ENCODE data around the gene SDCBP2.

SDCBP2 gene

DNA sequence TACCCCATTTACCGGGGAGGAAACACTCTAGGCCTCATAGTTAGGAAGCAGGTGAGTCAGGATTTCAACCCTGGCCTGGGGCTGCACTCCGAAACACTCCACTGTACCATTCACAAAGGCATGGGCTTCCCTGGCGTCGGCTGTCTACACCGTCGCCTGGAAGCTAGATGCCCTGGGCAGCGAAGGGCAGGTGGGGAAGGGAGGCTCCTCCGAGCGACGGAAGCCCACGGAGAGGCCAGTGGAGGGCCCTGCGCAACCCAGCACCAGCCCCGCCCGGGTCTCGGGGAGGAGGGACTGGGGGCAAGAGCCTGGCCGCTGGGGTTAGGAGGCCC lies 16.1 kb downstream of the SDCBP2 start:
- DNase-seq (ENCODE audit: low read depth), result no peak

DNA sequence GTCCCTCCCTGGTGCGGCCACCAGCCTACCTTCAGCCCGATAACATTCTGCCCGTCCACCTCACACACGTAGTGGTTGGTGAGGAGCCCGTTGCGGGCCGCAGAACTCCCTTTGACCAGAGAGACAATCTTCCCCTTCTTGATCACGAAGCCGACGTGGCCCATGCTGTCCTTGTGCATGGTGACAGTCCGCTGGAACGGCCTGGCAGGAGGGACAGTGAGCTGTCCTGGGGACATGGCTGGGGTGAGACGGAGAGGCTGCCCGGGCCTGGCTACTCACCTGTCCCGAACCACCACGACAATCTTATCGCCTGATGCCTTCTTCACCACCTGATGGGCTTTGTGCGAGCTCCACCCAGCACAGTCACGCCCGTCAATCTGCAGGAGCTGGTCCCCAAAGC lies 16.6 kb downstream of the SDCBP2 start:
- no peak for DNase-seq (ENCODE audit: low read depth)

DNA sequence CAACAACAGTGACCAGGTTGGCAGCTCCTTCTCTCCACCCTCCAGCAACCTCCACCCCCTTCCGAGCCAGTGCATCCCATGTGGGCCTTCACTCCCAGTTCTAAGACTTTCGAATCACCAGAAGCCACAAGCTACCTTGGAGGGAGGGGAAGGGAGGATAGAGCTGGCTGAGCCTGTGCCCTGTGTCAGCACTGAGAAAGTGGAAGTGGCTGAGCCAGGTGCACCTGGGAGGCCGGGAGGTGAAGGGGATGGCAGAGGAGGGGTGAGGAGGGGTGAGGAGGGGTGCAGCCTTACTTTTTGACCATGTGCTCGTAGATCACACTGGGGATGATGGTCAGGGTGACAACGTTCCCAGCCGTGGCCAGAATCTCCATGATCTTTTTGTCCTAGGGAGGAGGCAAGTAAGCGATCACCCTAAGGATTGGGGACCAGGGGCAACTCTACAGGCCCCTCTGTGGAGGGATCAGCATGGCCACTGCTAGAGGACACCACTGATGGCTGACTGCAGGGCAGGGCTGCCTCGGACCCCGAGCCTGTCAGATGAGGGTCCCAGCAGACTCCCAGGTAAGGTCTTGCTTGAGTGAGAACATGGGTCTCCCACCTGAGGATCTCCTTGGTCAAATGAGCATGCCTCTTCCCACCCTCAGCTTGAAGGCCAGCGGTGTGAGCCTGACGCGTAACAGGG lies 18.3 kb downstream of the SDCBP2 start:
- no peak for DNase-seq (ENCODE audit: low read depth)

DNA sequence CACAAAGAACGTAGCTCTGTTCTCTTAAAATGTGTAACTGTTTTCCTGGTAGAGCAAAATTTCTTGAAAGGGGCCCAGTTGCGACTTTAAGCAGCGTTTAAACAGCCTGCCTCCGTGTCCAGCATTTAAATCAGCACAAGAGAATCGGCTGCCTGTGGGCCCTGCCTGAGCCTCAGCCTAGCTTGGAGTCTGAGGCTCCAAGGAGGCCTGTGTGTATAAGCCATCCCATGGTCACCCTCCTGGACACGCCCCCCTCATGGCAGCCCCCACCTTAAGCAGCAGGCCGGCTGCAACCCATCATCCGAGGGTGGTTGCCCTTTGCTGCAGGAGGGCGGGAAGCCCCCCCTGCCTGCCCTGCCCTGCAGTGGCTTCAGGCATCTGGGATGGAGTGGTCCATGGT lies 18.9 kb downstream of the SDCBP2 start:
- DNase-seq (ENCODE audit: low read depth), result no peak

DNA sequence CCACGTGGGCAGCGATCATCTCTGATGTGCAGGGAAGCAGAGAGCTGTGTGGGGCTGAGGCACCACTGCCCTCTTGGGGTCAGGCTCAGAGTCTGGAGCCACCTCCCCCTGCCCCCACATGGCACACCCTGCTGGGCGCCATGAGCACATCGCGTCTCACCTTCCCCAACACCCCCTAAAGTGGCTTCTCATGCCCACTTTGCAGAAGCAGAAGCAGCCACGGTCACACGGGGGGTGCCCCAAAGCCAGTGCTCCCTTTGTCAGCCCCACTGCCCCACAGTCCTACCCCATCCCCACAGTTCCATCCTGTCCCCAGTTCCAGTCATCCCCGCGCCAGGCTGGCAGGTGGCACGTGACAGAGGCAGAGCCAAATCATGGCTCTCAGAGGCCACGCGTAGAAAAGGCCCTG lies 19.5 kb downstream of the SDCBP2 start:
- DNase-seq (ENCODE audit: low read depth), result no peak

DNA sequence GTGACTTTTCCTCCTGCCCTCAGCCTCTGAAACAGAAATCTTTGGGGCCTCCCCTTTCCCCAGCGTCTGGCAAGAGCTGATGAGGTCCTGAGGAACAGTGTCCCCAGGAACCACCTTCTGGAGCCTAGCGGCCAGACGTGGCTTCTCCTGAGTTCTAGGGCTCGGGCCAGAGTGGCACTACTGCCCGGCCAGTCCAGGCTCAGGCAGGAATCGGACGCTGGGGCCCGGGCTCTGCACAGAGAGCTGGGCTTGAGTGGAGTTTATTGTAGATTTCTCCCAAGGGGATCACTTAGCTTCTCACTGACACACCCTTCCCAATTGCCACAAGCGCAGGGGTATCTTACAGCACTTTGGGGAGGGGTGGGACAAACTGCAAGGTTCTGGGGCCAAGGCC lies 20.2 kb downstream of the SDCBP2 start:
- DNase-seq (ENCODE audit: low read depth), result no peak

DNA sequence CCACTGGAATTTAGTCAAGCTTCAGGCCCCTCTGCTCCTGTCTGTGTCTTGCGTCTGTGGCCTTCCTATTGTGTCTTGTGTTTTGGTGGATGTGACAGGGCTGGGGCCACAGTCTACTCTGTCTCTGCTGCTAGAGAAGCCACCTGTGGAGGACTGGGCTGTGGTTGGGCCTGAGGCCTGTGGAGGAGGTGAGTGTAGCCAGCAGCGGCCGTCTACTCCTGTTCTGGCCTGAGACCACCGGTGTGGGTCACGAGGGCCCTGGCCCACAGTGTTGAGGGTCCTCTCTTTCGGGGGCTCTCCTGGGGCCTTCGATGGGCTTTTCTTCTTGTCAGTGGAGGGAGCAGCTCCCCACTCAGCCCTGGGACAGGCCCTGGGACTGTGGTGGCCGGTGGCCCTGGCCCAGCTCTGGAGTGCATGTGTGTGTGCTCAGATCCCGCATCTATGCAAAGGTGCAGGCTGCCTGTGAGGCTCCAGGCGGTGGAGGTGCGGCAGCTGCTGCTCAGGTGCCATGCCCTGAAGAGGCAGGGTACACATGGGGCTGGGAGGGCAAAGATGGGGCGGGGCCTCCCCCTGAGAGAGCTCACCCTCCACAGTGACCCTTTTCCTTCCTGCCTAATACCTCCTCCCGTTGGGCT lies 20.8 kb downstream of the SDCBP2 start:
- no peak for DNase-seq (ENCODE audit: low read depth)

DNA sequence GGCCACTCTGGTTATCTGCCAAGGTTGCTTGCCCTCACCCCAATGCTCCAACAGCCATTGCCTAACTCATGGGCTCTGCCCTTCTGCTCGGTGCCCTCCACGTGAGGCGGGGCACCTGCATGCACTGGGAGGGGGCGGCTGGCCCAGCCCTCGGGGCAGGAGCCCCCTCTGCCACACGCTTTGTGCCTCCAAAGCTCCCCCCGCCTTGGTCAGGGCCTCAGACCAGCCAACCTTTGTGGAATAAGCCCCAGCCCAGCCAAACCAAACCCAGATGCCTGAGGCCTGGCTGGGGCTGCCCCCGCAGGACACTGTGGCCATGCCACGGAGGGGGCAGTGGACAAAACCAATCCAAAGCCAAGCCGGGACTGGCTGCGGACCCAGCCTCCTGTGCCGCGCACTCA lies 21.4 kb downstream of the SDCBP2 start:
- DNase-seq (ENCODE audit: low read depth), result no peak

DNA sequence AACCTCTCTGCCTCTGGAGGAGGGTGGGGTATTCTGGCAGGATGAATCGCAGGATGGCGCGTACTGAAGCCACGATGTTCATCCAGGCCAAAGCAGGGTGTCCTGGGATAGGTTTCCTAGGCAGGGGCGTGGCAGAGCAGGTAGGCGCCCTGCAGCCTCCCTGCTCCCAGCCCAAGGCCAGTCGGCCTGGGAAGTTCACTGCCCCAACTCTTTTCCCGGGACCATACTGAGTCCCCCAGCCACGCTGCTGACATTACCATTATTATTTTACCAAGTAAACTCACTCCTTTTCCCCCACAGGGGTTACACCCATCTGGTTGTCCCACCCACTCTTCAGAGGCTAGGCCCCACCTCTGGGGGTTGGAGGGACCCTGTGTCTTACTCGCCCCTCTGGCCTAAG lies 21.8 kb downstream of the SDCBP2 start:
- DNase-seq (ENCODE audit: low read depth), result no peak

DNA sequence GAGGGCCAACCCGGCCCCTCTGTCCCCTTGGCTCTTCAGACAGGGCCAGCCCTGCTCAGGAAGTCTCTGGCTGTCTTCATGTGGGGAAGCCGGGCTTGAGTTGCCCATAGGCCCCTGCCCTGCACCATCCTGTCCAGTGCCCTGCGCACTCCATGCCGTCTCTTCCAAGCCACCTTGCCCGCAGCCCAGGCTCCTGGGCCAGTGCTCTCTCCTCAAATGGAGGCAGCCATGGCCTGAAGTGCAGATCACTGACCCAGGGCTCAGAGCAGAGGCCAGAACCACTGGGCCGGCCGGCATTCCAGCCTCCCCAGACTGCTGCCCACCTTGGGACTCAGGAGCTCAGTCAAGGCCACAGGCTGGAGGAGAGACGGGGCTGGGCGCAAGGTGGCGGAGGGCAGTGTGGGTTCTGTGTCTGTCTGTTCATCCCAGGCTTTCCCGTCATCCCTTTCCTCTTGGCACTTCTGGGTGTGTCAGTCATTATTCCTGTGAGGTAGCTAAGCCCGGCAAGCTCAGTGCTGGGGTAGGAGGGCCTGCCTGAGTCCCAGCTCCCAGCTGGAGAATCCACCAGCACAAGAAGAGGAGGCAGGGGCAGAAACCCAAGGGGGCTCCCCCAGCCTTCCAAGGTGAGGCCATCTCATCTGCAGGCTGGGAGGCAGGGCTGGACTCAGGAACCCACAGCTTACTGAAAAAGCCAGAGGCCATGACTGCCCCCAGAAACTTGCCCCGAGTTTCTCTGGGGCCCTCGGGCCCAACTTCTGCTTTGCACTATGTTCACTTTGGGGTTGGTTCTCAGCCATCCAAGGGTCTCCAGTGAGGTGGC lies 22.4 kb downstream of the SDCBP2 start:
- no peak for DNase-seq (ENCODE audit: low read depth)

DNA sequence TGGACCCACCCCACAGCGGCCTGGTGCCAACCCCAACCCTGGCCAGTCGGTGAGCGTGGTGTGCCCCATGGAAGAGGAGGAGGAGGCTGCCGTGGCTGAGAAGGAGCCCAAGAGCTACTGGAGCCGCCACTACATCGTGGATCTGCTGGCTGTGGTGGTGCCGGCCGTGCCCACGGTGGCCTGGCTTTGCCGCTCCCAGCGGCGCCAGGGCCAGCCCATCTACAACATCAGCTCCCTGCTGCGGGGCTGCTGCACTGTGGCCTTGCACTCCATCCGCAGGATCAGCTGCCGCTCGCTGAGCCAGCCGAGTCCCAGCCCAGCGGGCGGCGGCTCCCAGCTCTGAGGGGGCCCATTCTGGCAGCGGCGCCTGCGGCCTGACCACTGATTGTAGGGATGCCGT lies 23.2 kb downstream of the SDCBP2 start:
- no peak for DNase-seq (ENCODE audit: low read depth)

DNA sequence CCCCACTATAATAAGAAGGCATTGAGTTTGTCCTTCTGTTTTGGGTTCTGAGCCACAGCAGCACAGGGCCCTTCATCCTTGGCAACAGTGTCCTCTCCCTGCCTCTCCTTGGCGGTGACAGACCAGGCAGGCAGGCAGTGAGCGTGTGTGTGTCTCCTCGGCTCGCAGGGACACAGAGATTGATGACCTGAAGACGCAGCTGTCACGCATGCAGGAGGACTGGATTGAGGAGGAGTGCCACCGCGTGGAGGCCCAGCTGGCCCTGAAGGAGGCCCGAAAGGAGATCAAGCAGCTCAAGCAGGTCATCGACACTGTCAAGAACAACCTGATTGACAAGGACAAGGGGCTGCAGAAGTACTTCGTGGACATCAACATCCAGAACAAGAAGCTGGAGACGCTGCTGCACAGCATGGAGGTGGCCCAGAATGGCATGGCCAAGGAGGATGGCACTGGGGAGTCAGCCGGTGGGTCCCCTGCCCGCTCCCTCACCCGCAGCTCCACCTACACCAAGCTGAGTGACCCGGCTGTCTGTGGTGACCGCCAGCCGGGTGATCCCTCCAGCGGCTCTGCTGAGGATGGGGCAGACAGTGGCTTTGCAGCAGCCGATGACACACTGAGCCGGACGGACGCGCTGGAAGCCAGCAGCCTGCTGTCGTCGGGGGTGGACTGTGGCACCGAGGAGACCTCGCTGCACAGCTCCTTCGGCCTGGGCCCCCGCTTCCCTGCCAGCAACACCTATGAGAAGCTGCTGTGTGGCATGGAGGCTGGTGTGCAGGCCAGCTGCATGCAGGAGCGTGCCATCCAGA lies 24.0 kb downstream of the SDCBP2 start:
- DNase-seq (ENCODE audit: low read depth), result no peak

DNA sequence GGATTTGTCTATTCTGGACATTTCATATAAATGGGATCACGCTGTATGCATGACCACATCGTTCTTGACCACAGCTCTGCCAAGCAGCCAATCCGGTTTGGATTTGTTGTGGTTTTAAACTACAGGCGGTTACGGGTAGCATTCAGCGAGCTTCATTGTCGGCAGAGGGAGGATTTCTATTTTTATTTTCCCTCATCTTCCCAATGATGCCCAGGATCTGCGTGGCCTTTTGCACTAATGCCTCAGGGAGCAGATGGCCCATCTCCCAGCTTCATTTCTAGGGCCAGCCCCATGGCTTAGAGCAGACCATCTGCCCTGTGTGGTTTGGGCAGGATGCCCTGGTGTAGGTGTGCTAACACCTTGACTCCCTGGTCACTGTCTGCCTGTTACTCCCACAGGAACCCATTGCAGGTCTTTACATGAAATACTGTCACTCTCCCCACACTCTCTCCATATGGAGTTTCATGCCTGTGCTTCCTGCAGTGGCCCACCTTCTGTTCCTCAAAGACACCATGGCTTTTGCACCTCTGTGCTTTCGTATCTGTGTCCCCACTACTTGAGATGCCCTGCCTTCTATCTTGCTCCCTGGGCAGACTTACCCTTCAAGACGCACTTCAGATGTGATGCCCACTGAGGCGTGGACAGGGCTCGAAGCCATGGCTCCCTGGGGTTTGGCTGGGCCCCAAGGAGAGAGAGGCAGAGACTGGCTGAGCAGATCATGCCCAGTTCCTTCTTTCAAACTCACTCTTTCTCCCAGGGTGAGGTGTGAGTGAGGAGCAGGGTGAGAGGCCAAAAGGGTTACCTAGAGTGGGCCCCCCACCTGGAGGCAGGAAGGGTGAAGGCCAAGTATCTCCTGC lies 26.0 kb downstream of the SDCBP2 start:
- no peak for DNase-seq (ENCODE audit: low read depth)

DNA sequence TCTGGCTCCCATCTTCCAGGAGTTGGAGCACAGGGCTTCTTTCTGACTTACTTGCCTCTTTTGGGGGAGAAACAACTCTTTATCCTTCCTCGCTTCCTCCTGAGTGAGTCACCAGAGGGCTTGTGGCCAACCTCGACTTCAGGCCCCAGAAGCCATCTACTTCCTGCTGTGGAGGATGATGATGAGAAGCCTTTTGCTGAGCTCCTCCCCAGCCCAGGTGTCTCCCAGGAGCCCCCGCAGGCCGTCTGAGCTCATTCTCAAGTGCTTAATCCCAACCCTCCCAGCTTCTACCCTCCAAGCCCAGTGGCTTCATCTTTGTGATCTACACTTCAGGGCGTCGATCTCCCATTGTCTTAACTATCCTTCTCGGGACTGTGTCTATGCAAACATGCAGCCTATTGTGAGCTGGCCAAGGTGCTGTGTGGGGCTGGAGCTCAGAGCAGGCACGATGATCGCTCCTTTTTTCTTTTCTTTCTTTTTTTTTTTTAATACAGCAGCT lies 27.9 kb downstream of the SDCBP2 start:
- peak; percentile 22 for DNase-seq (ENCODE audit: low read depth)

DNA sequence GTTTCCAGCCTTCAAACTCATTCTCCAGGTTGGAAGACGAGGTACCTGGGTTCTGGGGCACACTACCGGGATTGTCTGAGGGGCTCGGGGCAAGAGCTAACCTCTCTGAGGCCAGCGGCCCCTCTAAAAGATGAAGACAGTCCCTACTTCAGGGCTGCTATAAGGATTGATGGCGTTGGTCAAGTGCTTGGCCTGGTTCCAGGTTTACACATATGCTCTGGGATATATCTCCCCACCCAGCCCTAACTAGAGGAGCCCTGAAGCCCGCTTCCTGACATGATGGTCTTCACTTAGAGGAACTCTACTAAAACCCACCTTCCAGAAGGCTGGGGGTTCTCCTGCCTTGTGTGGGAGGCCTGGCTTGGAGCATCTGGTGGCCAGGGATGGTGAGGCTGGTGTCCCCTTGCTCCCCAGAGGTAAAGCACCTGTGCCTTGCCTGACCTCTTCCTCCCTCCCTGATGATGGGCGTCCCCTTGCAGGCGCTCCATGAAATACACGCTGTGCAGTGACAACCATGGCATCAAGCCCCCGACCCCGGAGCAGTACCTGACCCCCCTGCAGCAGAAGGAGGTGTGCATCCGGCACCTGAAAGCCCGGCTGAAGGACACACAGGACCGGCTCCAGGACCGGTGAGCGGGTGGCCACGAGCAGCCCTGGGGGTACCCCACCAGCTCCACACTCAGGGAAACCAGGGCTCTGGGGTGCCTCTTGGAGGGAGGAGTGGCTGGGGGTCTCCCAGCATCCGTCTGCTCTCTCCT lies 28.7 kb downstream of the SDCBP2 start:
- DNase-seq (ENCODE audit: low read depth), result no peak

DNA sequence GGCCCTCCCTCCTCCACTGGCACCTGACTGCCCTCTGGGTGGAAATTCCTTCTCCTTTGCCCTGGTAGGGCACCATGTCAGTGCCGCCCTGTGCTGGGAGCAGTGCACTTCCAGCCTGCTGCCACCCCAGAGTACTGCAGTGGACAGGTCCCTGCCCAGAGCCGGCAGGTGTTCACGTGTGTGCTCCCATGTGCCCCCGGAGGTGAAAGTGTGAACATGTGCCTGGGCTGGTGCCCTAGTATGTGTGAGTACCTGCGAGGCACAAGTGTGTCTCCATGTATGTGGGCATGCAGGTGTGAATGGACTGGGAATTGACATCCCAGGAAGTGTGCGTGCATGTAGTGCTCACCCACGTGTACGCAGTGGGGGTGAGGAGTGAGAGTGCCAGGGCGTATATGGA lies 29.4 kb downstream of the SDCBP2 start:
- no peak for DNase-seq (ENCODE audit: low read depth)

DNA sequence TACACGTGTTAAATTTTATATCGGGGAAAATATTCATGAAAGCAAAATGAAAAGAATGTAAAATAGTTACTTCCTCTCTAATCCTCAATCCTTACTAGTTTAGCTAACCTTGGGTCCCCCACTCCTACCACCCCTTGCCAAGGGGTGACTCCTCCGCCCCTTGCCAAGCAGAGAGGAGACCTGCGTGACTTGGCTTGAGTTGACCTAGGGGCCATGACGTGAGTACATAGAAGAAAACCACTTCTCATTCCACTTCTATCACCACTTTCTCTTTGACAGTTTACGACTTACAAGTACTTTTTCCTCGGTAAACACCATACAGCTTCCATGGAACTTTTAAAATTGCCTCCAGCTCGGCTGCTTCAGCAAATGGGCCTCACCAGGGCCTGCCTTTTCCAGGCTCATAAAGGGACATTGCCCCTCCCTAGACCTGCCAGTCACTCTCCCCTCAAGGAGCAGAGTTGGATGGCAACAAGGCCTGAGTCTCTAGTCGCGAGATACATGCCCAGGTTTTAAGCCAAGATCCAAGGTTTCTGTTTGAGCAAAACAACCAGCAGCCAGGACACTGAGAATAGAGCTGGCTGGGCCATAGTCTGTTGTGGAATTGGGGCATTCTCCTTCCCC lies 29.9 kb downstream of the SDCBP2 start:
- DNase-seq (ENCODE audit: low read depth), result no peak

DNA sequence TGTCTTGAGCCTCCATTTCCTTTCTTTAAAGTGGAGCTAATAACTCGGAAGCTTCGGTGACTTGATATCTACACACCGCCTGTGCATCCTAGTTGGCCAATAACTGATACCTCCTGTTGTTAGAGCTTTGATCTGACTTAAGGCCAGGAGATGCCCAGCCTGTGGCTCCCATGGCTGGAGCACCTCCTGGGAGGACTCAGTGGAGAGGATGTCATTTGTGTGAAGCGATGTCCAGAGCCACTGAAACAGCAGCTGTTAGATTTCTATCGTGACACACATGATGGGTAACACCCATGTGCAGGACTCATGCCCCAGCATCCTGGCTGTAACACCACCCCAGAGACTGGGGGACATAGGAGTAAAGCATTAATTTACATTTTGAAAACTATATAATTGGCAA lies 30.8 kb downstream of the SDCBP2 start:
- no peak for DNase-seq (ENCODE audit: low read depth)

DNA sequence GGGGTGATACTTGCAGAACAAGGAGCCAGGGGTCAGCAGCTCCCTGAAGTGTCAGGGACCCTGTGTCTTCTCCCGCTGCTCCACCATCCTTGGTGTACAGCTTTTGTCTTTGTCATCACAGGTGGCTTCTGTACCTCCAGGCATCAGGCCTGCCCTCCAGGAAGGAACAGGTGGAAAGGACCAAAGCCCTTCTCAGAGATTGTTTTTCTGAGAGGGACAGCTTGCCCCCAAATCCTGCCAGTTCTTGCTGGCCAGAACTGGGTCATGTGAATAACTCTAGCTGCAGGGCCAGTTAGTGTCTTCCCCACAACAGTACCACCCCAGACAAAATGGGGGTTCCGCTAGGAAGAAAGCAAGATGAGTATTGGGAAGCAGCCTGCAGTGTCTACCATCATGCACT lies 31.5 kb downstream of the SDCBP2 start:
- DNase-seq (ENCODE audit: low read depth), result no peak

DNA sequence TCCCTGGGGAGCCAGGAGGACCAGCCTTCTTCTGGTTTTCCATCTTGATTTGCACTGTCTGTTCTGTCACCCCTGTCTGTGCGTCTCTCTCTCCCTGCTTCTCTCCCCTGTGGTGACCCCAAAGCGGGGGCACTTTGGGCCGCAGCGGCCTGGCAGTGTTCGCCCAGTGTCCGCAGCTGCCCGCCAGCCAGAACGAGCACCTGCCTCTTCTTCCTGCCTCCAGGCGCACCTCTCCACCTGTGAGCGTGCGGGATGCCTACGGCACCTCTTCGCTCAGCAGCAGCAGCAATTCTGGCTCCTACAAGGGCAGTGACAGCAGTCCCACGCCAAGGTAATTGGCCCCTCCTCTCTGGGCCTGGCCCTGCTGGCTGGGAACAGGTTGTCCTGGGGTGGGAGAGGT lies 32.0 kb downstream of the SDCBP2 start:
- no peak for DNase-seq (ENCODE audit: low read depth)

All from GM04503 (cell line).